HG02981 (cell line): Measurements from ENCODE around the gene AOPEP.

Experiments used
- ATAC-seq: cut with Tn5 transposase; IDR thresholded peaks from one replicate; pipeline ENCODE4 v1.9.1; 2021; ENCODE audit warnings: mild to moderate bottlenecking, moderate library complexity; ENCODE audit not compliant: unreplicated experiment

AOPEP gene

DNA sequence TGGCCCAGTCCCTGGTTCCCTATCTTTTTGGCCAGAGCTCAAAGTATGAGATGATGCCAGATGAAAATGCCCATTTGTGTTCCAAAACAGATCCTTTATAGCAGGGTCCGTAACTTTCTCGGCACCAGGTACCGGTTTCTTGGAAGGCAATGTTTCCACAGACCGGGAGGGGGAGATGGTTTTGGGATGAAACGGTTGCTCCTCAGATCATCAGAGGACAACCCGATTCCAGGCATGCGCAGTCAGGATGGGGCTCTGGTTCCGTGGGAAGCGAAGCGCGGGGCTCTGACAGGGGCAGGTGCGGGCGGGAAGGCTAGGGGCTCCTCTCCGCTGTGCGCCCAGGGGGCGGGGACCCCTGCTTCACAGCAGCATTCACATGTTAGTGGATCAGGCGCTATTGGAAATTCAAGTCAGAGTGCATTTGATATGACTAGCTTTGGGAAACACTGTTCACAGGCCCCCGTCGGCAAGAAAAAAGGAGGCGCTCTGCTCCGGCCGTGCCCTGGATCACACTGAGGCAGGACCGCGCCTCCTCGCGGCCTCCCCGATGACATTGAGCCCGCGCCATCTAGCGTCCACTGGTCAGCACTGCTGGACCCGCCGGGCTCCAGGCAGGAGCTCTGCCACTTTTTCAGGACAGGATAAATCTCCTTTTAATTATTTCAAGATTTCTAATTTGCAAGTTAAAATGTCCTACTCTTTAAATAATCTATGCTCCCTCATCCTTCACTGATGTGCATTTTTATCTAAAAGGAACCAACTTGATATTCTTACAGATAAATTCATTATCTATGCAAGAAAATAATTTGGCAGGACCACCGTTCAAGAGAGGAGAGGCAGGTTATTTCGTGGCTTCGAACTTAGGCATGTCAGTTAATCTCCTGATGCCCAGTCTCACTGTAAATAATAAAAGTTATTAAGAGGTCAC is 401.0 kb downstream of the AOPEP start:
- ATAC-seq = peak; percentile 84

- ATAC-seq = no peak
These were observed 401.7 kb downstream of the AOPEP start for GRCh38 chr9:95128177-95128524.

GRCh38 chr9:95129476-95130291 is 403.2 kb downstream of the AOPEP start:
- ATAC-seq = no peak

DNA sequence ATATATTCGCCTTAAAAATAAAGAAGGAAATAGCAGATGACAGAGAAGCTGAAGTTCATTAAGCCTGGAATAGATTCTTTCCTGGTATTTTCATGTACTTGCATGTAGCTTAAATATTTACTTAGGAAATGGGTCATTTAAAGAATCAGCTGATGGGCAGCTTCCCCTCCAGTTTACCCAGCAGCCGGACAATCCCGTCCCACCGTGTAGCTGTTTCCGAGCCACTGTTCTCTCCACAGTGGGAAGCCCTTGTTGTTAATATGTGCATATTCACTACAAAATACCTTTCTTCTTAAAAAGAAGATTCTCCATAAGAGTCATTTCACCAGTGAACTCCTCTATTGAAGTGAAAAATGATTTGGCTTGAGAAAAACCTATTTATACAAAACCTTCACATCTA is 404.0 kb downstream of the AOPEP start:
- no peak for ATAC-seq

DNA sequence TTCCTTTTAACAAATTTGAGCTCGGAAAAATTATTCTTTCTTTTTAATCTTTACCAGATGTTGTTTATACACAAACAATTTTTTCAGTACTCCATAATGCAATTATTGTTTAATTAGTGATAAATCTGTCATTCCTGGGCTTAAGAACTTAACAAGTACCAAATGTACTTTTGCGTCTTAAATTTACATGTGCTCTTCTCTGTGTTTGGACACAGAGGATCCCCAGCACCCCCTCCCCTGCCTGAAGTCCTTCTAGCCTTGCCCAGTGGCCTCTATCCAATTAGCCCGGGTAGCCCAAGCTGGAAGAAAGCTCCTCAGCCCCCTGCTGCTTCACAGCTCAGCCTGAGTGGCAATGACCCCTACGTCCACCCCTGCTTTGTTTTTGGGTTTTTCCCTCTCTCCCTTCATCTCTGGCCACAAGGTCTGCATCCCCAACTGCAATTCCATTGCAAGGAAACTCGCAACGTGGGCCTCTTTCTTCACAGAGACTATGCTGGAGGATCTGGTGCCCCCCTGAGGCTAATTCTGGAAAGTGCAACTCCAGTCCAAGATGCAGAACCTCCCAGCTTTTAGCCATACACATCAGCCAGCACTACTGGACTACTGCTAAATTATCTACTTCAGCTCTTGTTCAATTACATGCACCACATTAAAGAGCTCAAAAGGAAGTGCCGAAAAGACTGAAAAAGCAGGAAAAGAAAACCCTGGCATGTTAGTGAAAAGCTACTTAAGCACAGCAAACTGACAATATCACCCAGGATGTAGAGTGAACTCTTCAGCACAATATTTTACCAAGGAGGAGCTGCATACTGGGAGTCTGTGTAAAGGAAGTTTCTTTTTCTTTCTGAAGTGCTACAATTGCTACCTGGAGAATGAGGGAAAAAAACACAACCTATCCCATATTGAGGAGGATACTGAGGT is 404.8 kb downstream of the AOPEP start:
- ATAC-seq = no peak

- ATAC-seq = no peak
These were observed 406.1 kb downstream of the AOPEP start for GRCh38 chr9:95132366-95133324.

- no peak for ATAC-seq
These were observed 406.8 kb downstream of the AOPEP start for GRCh38 chr9:95133325-95133705.

DNA sequence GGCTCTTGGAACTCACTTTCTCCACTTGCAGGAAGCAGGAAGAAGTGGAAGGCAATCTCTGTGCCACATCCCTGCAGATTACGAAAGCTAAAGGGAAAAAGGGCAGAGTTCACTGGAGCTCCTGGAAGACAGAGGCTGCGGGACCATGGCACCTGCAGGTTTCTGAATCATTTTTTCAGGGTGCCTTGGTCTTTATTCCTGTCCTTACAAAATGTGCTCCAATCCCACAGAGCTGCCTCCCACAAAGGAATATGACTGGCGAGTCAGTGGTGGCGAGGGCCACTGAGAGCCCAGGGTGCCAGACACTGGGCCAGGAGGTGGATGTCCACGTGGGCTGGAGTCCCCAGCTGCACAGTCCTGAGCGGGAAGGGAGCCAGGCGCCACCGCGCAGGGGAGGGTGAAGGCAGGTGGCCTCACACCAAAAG is 408.0 kb downstream of the AOPEP start:
- ATAC-seq = no peak

DNA sequence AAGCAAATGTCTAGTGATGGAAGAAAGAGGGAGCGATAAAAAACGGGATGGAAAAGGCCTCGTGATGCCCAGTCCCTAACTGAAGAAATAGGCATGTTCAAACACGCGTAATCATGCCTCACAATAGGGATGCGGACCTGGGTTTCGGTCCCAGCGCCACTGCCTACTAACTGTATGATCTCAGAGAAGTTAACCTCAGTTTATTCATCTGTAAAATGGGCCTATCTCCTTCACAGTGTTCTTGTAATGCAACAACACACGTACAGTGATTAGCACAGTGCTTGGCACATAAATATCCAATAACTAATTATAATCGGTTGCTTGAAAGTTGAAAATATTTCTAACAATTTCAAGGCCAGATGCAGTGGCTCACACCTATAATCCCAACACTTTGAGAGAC is 409.3 kb downstream of the AOPEP start:
- ATAC-seq = no peak
